ENCODE results near the gene ALDOB.
"Not testable (repeated sequence)": the region's sequence is repeated elsewhere in the genome, so short reads cannot be mapped to it uniquely, and the experiment has no call there.

The ALDOB gene

DNA sequence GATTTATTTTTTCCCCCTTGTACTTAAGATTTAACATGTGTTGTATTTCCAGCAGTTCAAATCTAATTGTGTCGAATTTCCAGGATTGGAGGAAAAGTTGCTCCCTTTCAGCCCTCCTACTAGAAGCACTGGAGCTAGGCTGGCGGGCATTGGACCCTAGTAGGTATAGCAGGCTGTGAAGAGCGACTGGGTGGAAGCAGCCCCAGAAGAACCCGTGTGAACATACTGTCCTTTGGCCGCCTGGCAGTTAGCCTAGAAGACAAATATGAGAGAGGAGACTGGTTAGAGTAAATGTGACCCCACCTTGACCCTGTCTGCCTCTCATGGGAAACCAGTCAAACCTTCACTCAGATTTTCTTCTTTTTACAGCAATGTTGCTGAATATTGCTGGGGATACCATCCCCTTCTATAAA lies 13.9 kb downstream of the ALDOB start:
- no peak for DNase-seq (ENCODE audit: low read depth)

DNA sequence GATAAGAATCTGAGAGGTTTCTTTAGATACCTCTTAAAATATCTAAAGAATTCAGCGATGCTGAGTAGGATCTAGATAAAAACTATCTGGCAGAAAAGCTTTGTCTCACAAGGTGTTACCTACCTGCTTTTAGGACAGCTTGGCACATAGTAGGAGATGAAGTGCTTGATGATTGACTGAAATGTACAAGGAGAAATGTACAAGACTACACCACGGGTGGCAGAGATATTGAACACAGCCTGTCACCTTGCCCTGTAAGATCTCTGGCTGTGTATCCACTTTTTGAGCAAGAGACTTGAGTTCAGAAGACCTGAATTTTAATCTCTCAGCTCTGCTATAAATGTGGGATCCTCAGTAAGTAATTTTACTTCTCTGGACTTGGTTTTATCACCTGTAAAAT lies 15.7 kb downstream of the ALDOB start:
- DNase-seq (ENCODE audit: low read depth) = no peak

DNA sequence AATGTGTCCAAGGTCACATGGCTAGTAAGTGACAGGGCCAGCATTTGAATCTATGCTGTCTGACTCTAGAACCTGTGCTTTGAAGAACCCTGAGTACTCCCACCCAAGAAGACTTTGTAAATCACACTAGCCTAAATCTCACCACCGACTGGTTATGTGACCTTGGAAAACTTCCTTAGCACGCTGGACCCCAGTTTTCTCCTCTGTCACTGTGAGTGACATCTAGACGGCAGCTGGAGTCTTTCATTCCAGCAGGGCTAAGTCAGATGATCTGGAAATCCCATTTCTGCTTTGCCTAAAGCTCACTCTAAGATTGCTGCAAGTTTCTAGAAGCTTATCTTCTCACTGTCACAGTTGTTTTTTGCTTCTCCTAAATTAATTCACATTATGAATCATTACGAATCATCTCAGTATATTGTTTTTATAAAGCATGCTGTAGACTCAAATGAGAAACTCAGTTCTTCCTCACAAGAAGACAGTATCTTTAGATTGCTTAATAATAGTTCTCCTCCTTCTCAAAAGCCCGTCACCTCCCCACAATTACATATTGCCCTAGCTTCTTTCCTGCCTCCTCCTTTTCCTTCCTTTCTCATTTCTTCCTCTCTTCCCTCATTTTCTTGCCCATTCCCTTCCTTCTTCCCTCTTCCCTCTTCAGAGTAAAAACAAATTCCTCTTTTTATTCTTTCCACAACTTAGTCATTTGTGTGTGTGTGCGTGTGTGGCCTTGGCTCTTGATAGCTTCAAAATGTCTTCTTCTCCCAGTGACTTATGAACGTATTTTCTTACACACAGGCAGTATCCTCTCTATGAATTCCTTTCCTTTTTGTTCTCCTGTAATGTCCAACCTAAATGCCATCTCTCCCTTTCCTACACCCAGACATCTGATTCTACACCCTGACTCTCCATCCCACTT lies 16.8 kb downstream of the ALDOB start:
- no peak for DNase-seq (ENCODE audit: low read depth)

DNA sequence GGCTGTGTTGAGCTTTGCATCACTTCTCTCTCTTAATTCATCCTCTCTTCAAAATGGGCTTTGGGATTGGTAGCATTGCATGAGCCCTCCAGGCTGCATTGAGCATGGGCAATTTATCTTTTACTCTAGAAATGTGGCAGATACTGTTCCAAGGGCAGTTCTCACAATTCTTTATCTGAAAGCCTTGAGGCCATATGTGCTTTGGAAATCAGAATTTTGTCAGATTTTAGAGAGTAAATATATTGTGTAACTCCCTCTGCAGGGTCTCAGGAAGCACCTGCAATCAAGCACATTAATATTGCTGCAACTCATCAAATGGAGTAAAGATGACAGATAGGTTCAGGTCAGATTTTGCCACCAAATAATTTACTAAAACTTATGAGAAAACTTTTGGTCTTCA lies 17.6 kb downstream of the ALDOB start:
- DNase-seq (ENCODE audit: low read depth) = no peak

DNA sequence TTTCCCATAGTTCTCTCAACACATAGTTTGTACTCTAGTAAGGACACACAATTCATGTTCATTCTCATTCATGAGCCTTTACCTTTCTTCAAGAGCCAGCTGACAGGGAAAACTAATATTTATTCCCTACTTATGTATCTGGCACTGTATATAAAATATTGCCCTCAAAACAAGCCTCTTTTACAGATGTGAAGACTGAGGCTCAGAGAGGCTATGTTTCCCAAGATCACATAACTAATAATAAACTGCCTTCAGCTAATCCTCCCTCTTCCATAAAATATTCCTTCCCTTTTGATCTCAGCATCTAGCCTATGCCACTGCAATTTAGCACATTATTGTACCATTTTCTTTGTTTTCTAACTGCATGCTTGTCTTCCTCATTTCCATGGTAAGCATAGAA lies 18.2 kb downstream of the ALDOB start:
- no peak for DNase-seq (ENCODE audit: low read depth)

DNA sequence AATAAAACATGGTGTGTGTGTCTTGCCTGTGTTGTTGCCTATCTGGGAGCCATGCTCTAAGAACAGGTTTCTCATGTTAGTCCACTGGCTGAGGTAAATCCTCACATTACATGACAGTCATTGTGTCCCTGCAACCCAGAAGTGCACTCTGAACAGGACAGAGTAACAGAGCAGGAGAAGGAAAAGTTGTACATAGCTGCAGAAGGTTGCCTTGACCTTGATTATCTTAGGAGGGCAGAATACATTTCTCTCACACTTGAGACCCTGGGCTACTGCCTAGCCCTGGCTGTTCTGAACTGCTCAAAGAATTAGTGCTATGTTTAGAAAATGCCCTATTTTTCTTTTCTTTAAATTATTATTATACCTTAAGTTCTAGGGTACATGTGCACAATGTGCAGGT lies 20.0 kb downstream of the ALDOB start:
- no peak for DNase-seq (ENCODE audit: low read depth)

DNA sequence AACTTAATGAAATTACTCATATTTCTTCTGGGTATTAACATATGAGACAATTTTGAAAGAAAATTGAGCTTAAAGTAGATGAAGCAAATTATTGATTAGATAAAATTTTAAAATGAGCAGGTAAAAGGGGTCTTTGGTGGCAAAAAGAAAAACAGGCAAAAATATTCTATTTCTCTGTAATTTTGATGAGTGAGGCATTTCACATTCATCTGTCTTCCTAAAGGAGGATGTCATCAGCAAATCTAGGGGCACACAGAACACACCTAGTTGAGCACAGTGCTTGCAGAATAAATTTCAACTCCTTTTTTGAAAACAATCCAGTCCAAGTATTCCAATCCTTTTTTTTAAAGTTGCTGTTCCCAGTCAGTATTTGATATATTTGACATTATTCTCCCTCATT lies 20.7 kb downstream of the ALDOB start:
- DNase-seq (ENCODE audit: low read depth) = no peak

DNA sequence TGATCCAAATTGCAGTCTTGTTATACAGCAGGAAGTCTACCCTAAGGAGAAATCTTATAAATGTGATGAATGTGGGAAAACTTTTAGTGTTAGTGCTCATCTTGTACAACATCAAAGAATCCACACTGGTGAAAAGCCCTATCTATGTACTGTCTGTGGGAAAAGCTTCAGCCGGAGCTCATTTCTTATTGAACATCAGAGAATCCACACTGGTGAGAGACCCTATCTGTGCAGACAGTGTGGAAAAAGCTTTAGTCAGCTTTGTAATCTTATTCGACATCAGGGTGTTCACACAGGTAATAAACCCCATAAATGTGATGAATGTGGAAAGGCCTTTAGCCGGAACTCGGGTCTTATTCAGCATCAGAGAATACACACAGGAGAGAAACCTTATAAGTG lies 26.5 kb downstream of the ALDOB start:
- no peak for DNase-seq (ENCODE audit: low read depth)

DNA sequence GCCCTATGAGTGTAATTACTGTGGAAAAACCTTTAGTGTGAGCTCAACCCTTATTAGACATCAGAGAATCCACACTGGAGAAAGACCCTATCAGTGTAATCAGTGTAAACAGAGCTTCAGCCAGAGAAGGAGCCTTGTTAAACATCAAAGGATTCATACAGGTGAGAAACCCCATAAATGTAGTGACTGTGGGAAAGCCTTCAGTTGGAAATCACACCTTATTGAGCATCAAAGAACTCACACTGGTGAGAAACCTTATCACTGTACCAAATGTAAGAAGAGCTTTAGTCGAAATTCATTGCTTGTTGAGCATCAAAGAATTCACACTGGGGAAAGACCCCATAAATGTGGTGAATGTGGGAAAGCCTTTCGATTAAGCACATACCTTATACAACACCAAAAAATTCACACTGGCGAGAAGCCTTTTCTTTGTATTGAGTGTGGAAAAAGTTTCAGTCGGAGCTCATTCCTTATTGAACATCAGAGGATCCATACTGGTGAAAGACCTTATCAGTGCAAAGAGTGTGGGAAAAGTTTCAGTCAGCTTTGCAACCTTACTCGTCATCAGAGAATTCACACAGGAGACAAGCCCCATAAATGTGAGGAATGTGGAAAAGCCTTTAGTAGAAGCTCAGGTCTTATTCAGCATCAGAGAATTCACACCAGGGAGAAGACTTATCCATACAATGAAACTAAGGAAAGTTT lies 27.0 kb downstream of the ALDOB start:
- DNase-seq (ENCODE audit: low read depth) = no peak

DNA sequence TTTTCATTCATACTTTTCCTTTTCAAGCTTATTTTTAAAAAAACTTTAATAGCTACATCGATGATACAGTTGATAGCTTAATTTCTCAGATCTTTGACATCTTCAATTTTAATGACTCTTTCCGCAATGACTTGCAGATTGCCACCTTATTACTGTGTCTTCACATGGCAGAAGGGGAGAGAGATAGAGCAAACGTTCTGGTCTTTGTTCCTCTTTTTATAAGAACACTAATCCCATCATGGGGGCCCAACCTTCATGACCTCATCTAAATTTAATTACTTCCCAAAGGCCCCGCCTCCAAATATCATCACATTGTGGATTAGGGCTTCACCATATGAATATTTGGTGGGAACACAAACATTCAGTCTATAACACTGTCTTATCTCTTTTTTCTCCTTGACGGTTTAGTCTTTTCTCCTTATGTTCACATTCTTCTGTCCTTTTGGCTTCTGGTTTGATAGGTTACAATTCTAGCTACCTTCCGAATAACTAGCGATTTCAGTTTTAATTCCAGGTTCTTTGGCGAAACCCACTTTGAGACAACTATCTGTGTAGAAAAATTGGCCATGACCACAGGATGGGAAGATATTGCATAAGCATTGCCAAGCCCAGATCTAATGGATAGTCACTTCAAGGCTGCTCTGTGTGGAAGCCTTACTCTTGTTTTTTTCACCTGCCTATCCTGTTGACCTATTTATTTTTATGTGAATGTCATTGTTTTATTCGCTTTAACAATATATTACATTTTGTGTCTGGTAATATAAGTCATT lies 31.9 kb downstream of the ALDOB start:
- DNase-seq (ENCODE audit: low read depth) = no peak

DNA sequence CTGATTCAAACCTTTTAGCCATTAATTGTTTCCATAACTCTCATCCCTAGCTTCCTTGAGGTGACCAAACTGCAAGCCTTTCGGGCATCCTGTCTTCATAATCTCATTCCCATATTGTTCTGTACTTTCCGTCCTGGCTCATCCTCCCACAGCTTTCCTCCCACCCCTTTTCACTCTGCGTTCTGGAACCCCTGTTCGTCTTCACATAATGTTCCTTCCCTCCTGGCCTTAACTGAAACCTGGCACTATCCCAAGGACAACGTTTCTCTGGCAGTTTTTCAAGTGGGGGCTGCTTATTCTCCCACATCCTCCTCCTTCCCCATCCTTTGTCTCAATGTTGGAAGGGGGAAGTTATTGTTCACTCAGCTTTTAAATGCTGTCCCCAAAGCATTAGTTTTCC lies 35.5 kb downstream of the ALDOB start:
- DNase-seq (ENCODE audit: low read depth) = no peak

DNA sequence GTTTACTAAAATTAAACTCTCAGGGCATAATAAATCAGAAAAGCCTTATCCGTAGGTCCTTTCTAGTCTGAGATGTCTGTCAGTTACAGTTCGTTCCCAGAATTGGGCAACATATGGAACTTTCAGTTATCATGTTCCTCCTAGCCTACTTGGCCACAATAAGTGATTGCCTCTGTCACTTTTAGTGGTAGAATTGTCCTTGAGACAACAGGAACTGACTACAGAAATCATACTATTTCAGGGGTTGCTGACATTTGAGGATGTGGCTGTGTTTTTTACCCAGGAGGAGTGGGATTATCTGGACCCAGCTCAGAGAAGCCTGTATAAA lies 36.0 kb downstream of the ALDOB start:
- no peak for DNase-seq (ENCODE audit: low read depth)

DNA sequence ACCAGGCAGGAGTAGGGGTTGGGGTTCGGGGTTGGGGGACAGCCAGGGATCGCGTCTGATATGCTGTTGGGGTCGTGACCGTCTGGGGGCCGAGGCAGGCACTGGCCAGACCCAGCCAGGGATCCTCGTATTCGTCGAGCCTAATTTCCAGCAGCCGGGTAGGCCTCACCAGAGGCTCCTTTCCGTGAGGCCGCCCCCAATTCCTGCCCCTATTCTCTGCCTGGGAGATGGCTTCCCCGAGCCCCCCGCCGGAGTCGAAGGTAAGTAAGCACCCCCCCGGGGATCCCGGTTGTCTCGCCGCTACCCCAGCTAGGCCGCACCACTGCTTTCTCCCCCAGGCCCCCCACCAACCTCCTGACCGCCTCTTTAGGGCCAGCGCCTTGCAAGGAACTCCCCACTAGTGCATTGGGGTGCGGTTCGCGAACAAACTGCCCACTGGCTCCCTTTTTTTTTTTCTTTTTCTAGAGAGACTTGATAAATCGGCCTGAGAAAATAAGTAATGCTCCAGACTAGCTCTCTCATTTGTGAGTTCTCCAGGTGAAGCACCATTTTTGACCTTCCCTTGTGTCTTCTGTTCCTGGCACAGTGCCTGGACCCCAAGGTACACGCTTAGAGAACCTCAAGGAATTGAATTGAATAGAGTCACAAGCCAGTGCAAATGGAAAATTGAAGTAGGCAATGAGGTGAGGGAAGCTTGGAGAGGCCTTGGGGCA lies 36.5 kb downstream of the ALDOB start:
- no peak for DNase-seq (ENCODE audit: low read depth)

DNA sequence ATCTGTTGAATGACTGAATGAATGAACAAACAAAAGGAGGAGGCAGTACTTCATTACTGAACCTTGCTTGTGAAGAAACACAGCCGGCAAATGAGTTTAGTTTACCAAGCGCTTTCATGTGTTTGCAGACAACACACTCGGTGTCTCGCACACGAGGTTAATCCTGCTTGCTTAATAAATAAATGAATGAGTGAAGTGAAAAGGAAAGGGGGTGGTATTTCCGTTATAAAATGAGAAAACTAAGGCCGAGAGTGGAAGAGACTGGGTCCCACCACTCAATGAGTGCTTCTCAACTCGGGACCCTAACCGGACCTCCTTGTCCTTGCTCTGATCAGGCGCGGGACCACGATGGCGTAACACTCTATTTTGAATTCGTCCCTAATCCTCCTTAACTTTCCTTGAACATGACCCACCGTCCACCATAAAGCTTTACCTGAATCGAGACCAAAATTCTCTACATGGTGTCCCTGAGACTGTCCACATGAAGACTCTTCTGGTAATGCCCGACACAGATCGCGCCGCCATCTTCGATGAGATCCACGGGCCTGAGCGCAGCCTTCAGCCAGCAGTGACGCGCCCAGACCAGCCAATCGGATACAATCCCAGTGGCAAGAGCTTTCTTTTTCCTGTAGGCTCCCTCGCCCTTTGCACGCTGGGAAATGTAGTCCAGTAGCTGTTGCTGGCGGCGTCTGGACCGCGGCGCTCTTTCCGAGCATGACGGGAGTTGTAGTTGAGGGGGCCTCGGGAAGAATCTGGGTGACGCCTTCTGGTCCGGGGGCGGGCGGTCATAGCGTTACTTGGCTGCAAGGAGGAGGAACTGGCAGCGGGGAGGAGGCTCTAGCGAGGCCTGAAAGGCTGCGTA lies 37.3 kb downstream of the ALDOB start, which contains the start of the genes MRPL50 and ZNF189:
Gene MRPL50 (minus strand): TSS at position 551 of the 862 bp plus-strand sequence. CDS start 26 bp downstream, at position 525.
Gene ZNF189 (plus strand): TSS at position 784 of the 862 bp plus-strand sequence. CDS start 306 bp downstream, outside the sequence.
- peak; percentile 97 for DNase-seq (ENCODE audit: low read depth)

DNA sequence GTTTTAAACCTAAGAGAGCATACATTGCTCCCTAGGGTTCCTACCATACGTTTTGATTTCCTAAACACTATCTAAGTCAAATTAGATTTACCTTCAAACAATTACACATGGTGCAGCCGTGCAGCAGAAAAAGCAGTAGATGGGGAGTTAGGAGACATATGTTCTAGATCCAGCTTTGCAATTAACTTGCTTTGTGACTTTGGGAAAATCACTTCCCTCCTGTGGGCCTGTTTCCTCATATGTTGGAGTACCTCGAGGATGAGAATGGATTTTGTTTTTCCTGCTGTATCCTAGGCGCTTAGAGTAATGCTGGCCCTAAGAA lies 37.9 kb downstream of the ALDOB start:
- no peak for DNase-seq (ENCODE audit: low read depth)

DNA sequence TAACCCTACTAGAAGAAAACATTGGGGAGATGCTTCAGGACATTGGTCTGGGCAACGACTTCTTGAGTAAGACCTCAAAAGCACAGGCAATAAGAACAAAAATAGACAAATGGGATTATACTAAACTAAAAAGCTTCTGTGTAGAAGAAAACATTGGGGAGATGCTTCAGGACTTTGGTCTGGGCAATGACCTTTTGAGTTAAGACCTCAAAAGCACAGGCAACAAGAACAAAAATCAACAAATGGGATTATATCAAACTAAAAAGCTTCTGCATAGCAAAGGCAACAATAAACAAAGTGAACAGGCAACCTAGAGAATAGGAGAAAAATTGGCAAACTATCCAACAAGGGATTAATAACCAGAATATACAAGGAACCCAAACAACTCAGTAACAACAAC lies 40.9 kb downstream of the ALDOB start:
- DNase-seq (ENCODE audit: low read depth) = no peak

DNA sequence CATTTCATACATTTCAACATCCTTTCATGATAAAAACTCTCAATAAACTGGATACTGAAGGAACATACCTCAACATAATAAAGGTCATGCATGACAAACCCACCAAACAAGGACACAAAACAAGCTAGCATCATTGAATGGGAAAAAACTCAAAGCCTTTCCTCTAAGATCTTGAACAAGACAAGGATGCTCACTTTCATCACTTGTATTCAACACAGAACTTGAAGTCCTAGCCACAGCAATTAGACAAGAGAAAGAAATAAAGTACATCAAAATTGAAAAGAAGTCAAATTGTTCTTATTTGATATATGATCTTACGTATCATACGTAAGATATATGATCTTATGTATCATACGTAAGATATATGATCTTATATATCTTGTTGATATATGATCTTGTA lies 42.4 kb downstream of the ALDOB start:
- DNase-seq (ENCODE audit: low read depth) = no peak

DNA sequence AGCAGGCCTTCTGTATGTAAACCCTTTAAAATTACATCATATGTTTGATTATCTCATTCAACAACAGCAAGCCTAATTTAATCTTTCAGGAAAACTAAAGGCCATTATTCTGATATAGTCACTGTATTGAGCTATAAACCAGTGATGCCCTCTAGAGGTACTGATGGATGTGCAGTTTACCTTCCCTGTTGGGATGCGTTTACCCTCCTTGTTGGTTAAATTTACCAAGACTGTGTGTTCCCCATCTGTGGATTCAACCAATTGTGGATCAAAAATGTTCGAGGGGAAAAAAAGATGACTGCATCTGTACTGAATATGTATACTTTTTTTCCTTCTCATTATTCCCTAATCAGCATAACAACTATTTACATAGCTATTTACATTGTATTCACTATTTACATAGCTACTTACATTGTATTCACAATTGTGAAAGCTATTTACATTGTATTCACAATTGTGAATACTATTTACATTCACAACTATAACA lies 47.0 kb downstream of the ALDOB start:
- DNase-seq (ENCODE audit: low read depth) = no peak

DNA sequence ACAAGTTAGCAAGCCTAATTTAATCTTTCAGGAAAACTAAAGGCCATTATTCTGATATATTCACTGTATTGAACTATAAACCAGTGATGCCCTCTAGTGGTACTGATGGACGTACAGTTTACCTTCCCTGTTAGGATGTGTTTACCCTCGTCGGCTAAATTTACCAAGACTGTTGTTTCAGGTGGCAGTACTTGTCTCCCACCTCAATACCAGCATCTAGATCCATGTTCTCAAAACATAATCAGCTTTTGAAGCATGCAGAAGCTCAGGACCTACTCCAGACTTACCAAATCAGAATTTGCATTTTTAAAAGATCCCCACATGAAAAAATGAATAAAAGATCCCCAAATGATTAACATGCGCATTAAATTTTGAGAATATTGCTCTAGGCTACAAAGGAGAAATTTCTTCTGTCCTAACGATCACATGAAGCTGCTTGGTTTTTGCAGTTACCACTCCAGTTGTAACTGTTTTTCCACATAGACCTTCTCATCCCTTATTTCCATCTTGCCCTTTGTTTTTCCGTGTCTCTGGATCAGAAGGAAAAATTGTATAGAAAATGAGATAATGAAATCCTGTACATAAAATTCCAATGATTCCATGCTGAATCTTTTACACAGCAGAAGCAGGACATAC lies 47.6 kb downstream of the ALDOB start:
- peak; percentile 42 for DNase-seq (ENCODE audit: low read depth)

DNA sequence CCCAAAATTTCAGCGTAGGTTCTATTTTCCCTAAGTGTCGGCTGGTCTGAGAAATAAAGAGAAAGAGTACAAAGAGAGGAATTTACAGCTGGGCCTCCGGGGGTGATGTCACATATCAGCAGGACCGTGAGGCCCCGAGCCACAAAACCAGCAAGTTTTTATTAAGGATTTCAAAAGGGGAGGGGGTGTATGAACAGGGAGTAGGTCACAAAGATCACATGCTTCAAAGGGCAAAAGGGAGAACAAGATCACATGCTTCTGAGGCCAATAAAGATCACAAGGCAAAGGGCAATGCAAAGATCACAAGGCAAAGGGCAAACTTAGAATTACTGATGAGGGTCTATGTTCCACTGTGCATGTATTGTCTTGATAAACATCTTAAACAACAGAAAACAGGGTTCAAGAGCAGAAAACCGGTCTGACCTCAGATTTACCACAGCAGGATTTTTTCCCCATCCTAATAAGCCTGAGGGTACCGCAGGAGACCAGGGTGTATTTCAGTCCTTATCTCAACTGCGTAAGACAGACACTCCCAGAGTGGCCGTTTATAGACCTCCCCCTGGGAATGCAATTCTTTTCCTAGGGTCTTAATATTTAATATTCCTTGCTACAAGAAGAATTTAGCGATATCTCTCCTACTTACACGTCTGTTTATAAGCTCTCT lies 50.6 kb downstream of the ALDOB start, which contains the start of gene BAAT:
Gene BAAT (minus strand): TSS at position 134 of the 664 bp plus-strand sequence. CDS start 13,602 bp downstream, outside the sequence.
- not testable (repeated sequence) for DNase-seq (ENCODE audit: low read depth)
